ENCODE results near the gene BRD3OS. TPM values are rescaled to one million over a fixed set of nuclear protein-coding genes. Genes with fewer than 3 reads are reported as not detected.
A peak's percentile ranks its signal among the peaks of the same experiment; 100 is the strongest.

Gene BRD3OS
- total and polyA plus RNA-seq, 12 donors: 14.7 to 70.6 (median 22.0) TPM

DNA sequence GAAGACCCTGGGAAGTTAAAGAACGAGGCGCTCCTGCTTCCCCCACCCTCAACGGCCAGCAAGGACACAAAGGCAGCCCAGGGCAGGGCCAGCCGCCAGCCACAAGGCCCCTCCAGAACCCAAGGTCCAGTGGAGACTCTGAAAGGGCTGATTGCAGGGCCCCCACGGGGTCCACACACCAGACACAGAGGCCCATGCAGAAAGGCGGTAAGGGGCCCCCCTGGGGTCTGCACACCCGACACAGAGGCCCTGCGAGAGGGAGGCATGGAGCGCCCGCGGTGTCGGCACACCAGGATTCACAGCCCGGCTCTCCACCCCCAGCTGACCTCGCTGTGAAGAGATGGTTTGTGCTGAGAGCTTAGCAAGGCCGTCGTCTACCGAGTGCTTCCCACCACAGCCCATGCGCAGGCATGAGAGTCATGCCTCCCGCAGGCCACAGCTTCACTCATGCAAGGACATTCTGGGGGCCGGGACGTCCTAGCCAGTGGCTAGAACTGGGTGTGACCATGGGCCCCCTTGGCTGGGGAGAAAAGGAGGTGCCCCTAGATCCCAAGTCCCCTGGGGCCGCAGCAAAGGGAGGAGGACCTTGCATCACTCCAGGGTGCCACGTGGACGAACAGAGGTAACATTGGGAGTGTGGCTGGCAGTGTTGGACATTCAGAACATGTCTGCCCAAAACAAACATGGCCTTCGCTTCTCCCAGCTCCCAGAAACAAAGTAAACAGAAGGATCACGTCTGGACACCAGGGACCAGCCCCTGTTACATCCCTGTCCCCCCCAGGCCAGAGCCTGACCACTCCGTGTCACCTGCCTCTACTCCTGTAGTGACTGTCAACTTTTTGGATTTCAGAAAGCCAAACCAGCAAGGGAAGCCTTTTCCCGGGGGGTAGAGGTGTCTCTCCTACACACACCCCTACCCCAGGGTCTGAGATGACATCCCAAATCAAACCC lies 32.7 kb downstream of the BRD3OS start:
- Histone ChIP-seq H3K36me3 (replicated peaks in 1 of 2) (peaks cover 0 to 3% of the 10 kb centered on the region in 2 donors), H3K9me3 (replicated peaks in 1 of 3) (no peaks in the 10 kb centered on the region), H3K4me3 (no peak overlapping the region), H3K27me3 (no peaks in the 10 kb centered on the region), H3K4me1 (replicated peaks in 1 of 2) (peaks cover 71 to 82% of the 10 kb centered on the region in 2 donors), H3K27ac (peak overlapping the region in 4 of 5 donors; percentile 24 to 83 (median 63))
- WGBS, 4 donors: 34 to 54% (median 37%) methylated on average over 10 to 28 of the region's 28 CpGs
- DNase-seq: peak; percentile 56 to 86 (median 82)
- TF ChIP-seq, protein P1, sequence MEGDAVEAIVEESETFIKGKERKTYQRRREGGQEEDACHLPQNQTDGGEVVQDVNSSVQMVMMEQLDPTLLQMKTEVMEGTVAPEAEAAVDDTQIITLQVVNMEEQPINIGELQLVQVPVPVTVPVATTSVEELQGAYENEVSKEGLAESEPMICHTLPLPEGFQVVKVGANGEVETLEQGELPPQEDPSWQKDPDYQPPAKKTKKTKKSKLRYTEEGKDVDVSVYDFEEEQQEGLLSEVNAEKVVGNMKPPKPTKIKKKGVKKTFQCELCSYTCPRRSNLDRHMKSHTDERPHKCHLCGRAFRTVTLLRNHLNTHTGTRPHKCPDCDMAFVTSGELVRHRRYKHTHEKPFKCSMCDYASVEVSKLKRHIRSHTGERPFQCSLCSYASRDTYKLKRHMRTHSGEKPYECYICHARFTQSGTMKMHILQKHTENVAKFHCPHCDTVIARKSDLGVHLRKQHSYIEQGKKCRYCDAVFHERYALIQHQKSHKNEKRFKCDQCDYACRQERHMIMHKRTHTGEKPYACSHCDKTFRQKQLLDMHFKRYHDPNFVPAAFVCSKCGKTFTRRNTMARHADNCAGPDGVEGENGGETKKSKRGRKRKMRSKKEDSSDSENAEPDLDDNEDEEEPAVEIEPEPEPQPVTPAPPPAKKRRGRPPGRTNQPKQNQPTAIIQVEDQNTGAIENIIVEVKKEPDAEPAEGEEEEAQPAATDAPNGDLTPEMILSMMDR (IDR thresholded peaks at IDR 0.05): no peak
- peak in 1 of 2 donors; percentile 57 for TF ChIP-seq POLR2A (IDR thresholded peaks at IDR 0.05)
- intact Hi-C loops (cut with DNase I): loop anchor here in 1 of 2 donors (10.0 kb wide), 1 partner anchor 377 kb away; no protein-coding TSS in a partner anchor

DNA sequence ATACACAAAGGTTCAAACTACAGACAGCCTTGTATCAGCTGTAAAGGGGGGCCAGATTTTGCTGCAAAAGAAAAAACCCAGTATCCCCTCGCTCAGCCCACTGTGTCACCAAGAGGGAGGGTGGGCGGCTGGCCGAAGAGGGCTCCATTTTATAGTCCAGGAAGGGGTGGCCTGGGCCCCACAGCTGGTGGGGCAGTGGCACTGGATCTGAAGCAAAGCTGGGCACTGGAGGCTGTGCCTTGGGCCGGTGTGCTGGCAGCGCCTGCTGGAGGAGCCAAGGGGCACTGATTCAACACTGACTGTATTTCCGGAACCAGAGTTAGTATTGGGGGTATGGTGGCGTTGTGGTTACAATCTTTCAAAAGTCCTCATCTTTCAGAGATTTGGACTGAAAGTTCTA lies 33.4 kb downstream of the BRD3OS start:
- no peaks in the 10 kb centered on the region for H3K9me3 ChIP-seq (replicated peaks in 1 of 3)
- no peak for TF ChIP-seq POLR2A (IDR thresholded peaks at IDR 0.05)
- TF ChIP-seq, protein P1 (IDR thresholded peaks at IDR 0.05): peak in 1 of 6 experiments; percentile 10
- no peaks in the 10 kb centered on the region for H3K36me3 ChIP-seq (replicated peaks in 1 of 2)
- 55 to 61% (median 57%) methylated on average over 5 to 7 of the region's 7 CpGs for WGBS, 4 donors
- no peaks in the 10 kb centered on the region for H3K27me3 ChIP-seq
- DNase-seq: peak; percentile 25 to 61 (median 54)
- peaks cover 74 to 88% of the 10 kb centered on the region in 2 donors for H3K4me1 ChIP-seq (replicated peaks in 1 of 2)
- no peak overlapping the region for H3K4me3 ChIP-seq
- intact Hi-C loops (cut with DNase I): loop anchor here in 1 of 2 donors (10.0 kb wide), 1 partner anchor 376 kb away; no protein-coding TSS in a partner anchor
- peak overlapping the region in 4 of 5 donors; percentile 24 to 83 (median 63) for H3K27ac ChIP-seq

- Histone ChIP-seq H3K9me3 (replicated peaks in 1 of 3) (no peaks in the 10 kb centered on the region), H3K27me3 (no peaks in the 10 kb centered on the region), H3K36me3 (replicated peaks in 1 of 2) (no peaks in the 10 kb centered on the region), H3K4me3 (no peak overlapping the region), H3K27ac (peak overlapping the region in 2 of 5 donors; percentile 46 to 83), H3K4me1 (replicated peaks in 1 of 2) (peaks cover 74 to 91% of the 10 kb centered on the region in 2 donors)
- TF ChIP-seq POLR2A (IDR thresholded peaks at IDR 0.05): no peak
- TF ChIP-seq, protein P1 (IDR thresholded peaks at IDR 0.05): no peak
- peak in 4 of 7 donors; percentile 17 to 52 (median 22) for DNase-seq
- 83 to 87% (median 85%) methylated on average over 10 to 16 of the region's 16 CpGs for WGBS, 4 donors
- intact Hi-C loops (cut with DNase I): loop anchor here in 1 of 2 donors (10.0 kb wide), 1 partner anchor 376 kb away; no protein-coding TSS in a partner anchor
Measured at GRCh38 chr9:134059188-134059641, 33.9 kb downstream of the BRD3OS start.

Data from adrenal gland (tissue), 12 donors.